ENCODE results near the gene FKBP14. TPM values are rescaled to one million over a fixed set of nuclear protein-coding genes. Genes with fewer than 3 reads are reported as not detected.

The FKBP14 gene
- total RNA-seq, 1 experiment from 2014 or later = 73.1 TPM

DNA sequence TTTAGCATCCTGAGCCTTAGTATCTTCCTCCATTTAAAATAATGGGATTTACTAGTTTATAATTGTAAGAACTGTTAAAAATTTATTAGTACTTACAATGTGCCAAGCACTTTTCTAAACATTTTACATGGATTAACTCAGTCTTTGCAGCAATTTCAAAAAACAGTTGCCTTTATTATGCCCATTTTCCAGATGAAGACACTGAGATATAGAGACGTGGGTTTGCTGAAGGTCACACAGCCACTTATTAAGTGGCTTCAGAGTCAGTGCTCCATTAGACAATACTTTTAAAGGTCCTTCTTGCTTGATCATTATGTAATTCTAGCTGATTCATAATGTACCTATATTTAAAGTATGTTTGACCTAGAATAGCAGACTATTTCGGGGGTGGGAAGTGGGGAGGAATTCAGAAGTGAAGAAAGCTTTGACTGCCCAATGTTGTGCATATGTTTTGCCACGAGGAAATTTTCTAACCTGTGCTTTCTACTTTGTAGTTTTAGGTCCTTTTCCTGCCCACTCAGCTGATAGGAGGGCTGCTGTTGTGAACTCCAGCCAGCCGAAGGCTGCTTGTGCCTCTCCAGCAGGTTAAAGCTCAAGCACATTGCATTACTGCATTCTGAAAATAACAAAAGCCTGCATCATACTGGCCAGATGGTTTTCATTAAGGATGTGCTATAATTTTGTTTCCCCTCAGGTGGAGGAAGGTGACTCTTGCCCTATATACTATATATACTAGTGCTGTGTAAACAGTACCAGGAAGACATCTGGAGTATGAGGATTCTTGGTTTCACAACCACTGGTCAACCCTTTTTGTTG is 6.0 kb upstream of the FKBP14 start:
- DNase-seq (ENCODE audit: low spot score) = peak; percentile 52

DNA sequence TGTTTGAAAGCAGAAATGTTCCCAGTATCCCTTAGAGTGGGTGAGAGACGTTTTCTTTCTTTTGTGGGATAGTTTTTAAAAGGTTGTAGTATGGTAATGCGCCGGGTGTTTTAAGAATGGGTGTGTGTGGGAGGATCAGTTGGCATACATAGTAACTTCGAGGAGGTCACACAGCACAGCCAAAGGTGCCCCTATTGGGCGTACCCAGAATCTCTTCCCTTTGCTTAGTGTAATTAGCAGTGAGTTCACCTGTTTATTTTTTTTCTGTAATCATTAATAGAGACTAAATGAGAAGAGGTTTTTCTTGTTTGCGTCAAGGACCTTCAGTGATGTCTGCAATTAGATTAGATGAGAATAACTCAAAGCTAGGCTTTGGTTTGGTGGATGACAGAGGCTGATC is 3.2 kb upstream of the FKBP14 start:
- no peak for DNase-seq (ENCODE audit: low spot score)

DNA sequence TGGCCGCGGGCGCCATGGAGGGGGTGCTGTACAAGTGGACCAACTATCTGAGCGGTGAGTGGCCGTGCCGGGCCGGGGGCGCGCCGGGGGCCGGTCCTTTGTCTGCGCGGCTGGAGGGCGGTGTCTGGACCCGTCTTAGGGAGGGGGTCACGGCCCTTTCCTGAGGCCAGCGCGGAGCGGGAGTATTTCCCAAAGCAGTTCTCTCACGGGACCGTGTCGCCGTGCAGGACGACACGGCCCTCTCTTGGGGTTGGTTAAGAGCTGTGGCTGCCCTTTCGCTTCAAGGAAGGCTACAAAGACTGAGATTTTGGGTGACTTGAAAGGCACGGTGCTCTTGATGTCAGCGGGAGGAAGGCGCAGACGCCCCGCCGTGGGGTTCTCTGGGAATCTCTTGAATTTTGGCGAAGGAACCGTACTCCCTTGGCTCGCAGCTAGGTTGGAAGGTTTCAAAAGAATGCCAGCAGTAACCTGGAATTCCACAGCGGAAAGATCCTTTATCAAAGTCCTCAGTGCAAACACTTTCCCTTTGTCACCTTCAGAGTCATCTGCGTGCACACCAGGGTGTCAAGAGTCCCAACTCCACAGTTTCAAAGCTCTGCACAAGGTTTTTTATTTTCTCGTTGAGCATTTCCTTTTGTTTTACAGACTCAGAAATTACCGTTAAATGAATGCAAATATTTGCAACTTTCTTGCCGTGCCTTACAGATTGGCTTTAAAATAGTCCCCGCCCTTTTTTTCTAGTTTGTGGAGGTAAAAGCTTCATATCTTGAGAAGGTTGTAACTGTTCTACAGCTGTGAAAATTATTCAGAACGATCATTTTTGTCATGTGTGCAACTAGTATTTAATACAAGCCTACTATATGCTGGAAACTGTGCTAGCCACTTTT is 2.5 kb upstream of the FKBP14 start:
- peak; percentile 52 for DNase-seq (ENCODE audit: low spot score)

DNA sequence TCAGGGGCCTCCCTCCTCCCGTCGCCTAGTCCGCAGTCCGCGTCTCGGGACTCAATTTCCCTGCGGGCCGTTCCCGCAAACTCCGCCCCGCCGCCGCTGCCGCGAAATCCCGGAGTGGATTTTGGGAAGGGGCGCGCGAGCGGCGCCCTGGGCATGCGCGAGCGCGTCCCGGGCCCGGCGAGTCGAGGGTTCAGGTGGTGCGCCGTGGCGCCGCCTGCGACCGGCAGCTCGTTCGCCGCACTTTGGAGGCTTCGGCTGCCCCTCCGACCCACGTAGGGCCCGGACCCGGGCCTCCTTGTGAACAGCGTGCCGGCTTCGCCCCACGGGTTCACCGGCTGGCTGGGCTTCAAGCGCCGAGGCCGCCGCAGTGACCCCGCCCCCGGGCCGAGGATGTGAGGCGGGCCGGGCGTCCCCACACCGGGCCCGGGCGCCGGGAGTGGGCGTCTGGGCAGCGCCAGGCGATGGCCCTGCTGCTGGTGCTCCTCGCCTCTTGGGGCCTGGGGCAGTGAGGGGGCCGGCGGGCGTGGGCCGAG is 1.8 kb upstream of the FKBP14 start, which contains the start of gene PLEKHA8:
Gene PLEKHA8, plus strand, starts transcription at position 197 of the 533 bp plus-strand sequence. CDS start 351 bp downstream, outside the sequence.
- DNase-seq (ENCODE audit: low spot score) = peak; percentile 79

DNA sequence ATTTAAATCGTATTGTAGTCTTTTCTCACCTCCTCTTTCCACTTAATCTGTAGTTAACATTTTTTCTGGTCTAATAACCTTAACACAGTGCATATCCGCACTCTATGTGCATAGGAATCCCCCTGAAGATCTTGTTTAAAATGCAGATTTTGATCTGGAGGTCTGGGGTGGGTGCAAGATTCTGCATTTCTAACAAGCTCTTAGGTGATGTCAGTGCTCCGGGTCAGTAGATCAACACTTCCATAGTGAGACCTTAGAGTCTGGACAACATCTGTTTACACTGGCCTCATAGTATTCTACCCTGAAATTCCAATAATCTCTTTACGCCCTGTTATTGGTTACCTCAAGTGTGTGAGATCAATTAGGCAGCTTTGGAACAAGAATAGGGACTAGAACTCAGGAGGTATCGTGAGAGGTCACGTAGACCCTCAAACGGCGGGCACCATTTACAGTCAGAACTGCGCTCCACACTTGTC is 1.3 kb upstream of the FKBP14 start:
- DNase-seq (ENCODE audit: low spot score) = no peak

DNA sequence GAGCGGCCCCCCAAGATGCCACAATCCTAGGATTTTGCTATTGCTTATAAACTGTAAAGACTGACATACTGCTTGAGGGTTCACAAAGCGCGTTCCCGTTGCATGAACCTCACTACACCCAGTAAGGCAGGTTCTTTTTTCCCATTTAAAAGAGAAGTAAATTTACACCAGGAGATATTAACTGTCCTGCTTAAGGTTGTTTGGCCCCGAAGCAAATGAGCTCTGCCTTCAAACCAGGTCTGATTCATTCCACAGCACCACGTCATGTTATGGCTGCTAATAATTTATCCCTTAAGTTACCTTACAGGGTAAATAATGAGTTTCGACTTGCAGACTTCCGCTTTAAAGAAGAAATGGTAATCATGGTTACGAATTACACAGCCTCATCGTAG is 559 bp upstream of the FKBP14 start:
- DNase-seq (ENCODE audit: low spot score) = peak; percentile 60

DNA sequence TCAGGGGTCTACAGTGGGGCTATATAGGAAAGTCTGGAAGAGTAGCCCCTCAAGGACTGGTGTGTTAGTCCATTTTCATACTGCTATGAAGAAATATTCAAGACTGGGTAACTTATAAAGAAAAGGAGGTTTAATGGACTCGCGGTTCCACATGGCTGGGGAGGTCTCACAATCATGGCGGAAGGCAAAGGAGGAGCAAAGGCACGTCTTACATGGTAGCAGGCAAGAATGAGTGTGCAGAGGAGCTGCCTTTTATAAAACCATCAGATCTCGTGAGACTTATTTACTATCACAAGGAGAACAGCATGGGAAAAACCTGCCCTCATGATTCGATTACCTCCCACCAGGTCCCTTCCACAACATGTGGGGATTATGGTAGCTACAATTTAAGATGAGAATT is 3.0 kb downstream of the FKBP14 start:
- DNase-seq (ENCODE audit: low spot score) = no peak

DNA sequence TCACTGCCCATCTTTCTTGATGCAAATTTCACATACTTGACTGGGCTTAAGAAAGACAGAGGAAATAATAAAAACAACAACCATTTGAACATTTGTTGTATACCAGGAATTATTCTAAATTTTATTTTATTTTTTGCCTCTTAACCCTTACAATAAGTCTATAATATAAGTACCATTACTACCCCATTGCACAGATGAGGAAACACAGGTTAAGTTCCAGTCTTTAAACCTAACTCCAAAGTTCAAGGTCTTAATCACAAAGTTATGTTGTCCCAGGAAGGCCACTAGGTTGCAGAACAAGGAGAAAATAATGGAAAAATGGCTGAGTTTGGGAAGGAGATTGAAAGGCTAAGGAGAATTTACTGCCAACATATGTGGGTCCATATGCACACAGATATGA is 3.5 kb downstream of the FKBP14 start:
- no peak for DNase-seq (ENCODE audit: low spot score)

DNA sequence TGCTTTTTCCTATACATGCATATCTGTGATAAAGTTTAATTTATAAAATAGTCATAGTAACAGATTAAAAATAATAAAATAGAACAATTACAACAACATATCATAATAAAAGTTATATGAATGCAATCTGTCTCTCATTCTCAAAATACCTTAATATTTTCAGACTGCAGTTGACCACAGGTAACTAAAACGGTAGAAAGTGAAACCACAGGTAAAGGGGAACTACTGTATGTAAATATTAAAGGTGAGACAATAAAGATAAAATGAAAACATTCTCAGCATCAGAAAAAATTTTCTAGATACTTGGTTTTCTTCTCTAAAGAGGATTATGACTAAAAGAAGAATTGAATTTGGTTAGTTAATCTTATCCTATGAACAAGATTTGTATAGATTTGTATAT is 6.0 kb downstream of the FKBP14 start:
- no peak for DNase-seq (ENCODE audit: low spot score)

DNA sequence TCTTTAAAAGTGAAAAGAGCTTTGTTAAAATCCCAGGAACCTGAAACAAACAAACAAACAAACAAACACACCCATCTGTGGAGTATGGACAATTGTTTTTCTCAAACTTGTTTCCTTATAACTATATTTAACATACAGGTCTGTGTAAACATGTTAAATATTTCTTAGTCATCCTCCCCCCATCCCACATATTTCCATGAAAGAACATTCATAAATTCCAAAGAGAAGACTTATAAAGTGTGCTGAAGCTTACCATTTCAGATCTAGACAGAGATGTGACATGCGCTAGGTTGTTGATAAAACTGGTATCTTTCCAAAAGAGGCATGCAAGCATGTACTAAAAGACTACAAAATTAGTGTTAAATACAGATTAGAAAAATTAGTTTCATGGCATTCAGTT is 6.5 kb downstream of the FKBP14 start:
- DNase-seq (ENCODE audit: low spot score) = no peak

DNA sequence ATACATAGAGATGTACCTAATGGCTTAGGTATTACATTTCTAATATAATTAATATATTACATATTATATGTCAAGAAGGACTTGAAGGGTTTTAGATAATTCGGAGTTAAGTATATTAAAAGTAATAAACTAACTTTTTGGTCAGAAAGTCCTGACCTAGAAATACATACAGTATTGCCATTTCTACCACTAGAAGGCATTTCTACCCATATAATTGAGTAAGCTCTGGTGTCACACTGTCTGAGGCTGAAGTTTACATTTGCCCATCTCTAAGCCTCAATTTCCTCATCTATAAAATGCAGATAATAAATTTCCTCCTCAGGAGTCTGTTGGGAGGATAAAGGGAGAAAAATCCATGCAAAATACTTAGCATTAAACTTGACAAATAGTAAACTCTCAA is 7.1 kb downstream of the FKBP14 start:
- DNase-seq (ENCODE audit: low spot score) = no peak

DNA sequence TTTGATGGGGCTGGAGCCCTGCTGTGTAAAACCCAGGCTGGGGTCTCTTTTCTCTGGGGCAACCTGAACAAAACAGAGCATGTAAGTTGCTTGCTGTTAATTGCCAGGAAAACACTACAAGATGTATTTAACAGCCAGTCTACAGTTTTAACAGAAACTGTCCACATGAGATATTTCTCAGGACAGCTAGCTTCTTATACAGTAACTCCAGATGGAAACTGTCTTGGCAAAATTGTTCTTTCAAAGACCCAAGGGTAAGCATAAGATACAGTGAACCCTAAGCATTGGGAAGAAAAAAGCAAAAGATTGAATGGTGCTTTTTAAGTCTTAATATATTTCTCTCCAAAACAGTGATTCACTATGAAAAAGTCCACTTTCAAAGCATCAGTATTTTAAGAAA is 8.1 kb downstream of the FKBP14 start:
- no peak for DNase-seq (ENCODE audit: low spot score)

DNA sequence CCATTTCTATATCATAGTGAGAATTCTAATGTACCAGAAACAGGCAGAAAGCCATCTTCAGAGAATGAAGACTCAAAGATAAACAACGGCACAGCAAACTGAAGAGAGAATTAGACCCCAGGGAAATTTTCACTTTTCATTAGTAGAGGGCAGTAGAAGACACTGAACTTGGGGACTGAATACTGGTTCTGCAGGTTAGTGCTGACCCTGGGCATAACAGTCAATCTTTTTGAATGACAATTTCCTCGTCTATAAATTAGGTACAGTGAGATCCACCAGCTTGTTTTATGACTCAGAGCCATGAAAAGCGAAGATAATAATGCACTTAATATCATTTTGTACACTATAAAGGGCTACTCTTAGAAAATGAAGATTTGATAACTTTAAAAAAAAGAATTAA is 13.7 kb downstream of the FKBP14 start:
- DNase-seq (ENCODE audit: low spot score) = no peak

DNA sequence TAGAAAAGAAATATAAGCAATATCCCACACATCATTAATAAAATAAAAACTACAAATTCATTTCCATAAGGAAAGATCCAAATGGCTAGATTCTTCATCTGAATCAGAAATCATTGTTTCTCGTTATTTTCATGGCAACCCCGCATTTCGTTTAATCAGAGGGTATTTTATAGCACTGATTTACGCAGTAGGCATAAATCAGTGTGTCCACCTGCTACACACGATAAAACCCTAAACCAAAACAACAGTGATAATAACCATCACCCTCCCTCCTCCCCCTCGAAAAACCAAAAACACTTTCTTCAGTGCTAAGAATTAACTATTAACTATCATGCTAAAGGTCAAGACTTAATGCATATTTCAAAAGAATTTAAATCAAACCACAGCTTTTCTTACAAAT is 16.5 kb downstream of the FKBP14 start:
- DNase-seq (ENCODE audit: low spot score) = no peak

DNA sequence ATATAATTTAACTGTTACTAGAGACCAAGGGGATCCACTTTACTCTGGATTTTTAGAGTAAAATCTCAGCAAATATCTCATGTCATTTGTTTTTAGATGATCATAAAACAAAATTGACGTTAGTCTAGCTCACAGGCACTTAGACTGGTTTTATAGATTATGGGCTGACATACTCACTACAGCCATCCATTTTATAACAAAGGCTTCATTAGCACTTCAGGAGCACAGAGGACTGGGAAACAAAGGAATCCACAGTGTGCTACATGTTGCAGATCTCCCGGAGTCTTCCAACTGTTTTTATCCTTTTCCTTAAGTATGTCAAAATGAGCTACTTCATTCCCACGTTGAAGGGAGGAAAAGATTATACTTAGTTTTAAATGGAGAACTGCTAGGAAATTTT is 21.0 kb downstream of the FKBP14 start:
- no peak for DNase-seq (ENCODE audit: low spot score)

DNA sequence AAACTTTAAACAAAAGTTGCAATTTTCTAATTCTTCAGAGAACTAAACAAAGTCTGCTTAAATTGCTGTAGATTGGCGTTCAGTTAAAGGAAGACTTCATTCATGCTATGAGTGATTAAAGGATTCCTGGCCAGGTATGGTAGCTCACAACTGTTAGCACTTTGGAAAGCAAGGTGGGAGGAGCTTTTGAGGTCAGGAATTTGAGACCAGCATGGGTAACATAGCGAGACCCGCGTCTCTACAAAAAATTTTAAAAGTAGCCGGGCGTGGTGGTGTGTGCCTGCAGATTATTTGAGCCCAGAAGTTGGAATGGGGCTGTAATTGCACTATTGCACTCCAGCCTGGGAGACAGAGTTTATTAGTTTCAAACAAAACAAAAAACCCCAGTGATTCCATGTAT is 23.4 kb downstream of the FKBP14 start:
- no peak for DNase-seq (ENCODE audit: low spot score)

DNA sequence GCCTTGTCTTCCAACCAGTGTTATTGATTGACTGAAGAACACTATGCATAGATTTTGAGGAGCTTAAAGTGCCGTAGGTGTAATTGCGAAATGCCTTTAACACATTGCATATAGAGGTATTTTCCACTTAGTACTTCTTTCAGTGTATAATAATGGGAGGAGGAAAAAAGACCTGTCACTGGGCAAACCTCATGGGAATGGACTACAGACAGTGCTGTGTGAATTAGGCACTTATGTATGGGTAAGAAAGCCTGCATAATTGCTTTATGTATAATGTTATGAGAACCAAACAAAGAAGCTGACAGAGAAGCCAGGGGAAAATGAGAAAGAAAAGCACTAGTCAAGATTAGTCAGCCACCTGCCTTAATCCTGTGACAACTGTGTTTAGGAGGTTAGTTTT is 24.5 kb downstream of the FKBP14 start:
- no peak for DNase-seq (ENCODE audit: low spot score)

DNA sequence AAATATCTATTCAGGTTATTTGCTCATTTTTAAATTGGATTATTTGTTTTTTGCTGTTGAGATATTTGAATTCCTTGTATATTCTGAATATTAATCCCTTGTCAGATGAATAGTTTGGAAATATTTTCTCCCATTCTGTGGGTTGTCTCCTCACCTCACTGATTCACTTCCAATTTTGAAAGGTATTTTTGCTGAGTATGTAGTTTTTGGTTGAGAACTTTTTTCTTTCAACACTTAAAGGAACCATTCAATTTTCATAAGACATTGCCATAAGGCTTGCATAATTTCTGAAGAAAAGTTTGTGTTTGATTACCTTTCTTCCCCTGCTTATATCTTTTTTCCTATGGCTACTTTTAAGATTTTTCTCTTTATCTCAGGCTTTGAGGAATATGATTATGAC is 28.0 kb downstream of the FKBP14 start:
- DNase-seq (ENCODE audit: low spot score) = no peak

DNA sequence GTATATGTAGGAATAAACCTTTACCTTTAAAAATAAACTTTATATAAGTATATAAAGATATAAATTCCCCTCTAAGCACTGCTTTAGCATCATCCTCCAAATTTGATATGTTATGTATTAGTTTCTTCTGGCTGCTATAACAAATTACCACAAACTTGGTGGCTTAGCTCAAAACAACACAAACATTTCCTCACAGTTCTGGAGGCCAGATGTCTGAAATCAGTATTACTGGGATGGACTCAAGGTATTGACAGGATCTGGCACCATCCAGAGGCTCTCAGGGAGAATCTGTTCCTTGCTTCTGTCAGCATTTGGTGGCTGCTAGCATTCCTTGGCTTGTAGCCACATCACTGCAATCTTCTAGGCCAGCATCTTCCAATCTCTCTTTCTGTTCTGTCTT is 30.2 kb downstream of the FKBP14 start:
- no peak for DNase-seq (ENCODE audit: low spot score)

DNA sequence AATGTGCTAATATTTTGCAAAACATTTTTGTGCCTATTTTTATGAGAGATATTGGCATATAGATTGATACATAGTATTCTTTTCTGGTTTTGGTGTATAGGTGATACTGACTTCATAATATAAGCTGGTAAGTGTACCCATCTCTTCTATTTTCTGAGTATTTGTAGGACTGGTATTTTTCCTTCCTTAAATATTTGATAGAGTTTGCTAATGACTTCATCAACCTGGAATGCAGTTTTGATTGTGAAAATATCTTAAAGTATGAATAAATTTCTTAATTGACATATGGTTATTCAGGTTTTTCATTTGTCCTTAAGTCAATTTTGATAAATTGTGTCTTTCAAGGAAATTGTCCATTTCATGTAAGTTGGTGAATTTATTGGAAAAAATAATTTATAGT is 30.9 kb downstream of the FKBP14 start:
- no peak for DNase-seq (ENCODE audit: low spot score)

DNA sequence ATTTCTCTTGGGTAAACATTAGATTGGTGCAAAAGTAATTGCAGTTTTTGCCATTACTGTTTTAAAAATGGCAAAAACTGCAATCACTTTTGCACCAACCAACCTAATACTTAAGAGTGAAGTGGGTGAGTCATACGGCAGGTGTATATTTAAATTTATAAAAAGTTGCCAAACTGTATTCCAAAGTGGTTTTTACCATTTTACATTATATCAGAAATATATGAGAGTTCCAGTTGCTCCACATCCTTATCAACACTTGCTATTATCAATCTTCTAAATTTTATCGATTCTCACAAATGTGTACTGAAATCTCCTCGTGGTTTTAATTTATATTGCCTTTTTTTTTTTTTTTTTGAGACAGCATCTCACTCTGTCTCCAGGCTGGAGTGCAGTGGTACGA is 33.4 kb downstream of the FKBP14 start:
- no peak for DNase-seq (ENCODE audit: low spot score)

DNA sequence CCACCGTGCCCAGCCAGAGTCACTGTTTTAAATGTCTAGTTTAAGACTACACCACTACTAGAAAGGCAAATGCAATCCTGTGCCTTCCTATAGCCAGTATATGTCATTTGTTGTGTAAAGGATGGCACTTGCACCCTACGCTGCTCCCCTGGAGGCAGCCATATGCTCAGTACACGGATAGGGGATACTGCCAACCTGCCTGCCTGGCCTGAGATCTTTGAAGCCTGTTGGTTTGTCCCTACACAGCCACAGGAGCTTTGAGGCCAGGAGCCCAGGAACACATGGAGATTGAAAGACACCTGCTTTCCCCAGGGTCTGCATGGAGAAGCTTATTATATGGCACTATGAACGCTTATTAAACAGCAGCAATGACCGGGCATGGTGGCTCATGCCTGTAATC is 34.6 kb downstream of the FKBP14 start:
- DNase-seq (ENCODE audit: low spot score) = no peak

DNA sequence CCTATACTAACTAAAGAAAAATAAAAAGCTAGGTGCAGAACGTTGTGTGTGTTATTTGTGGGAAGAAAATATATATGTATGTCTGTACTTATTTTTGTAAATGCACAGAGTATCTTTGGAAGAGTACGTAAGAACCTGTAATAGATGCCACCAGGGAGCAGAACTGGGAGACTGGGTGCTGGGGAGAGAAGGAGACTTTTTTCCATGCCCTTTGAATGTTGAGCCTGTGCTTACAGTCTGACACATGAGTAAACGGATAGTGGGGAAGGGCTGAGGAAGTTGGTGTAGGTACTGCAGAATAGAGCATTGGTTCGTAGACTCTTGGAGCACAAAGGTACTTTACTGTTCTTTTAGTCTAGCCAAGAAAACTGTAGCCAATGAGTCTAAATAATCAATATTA is 35.6 kb downstream of the FKBP14 start:
- DNase-seq (ENCODE audit: low spot score) = no peak

All from H4 (cell line).